ENCODE results near the gene MIGA2.

GRCh38 chr9:129032541-129033159 lies 3.8 kb upstream of the MIGA2 start:
- TF ChIP-seq CTCF (conservative IDR thresholded peaks at IDR 0.05; ENCODE audit: low read depth in 2 of 2) (no peak), REST (IDR thresholded peaks at IDR 0.05; ENCODE audit: unreplicated experiment) (no peak)
